ENCODE measurements around the gene B3GNT9. TPM values are rescaled to one million over a fixed set of nuclear protein-coding genes. Genes with fewer than 3 reads are reported as not detected.
A peak's percentile ranks its signal among the peaks of the same experiment; 100 is the strongest.

B3GNT9 gene
- total RNA-seq, 1 experiment from 2014 or later: 2.3 TPM

GRCh38 chr16:67114793-67115192 is 36.0 kb downstream of the B3GNT9 start:
- H3K27me3 ChIP-seq (ENCODE audit: low read length): no peaks in the 10 kb centered on the region
- ChIA-PET CTCF (no interaction called here), POLR2A (ENCODE audit: unreplicated experiment) (no interaction called here)
- no peak overlapping the region for H3K4me2 ChIP-seq (ENCODE audit: low read length)
- H3K4me1 ChIP-seq (ENCODE audit: insufficient read depth, low read length): peaks cover 40% of the 10 kb centered on the region
- no peaks in the 10 kb centered on the region for H3K36me3 ChIP-seq (ENCODE audit: low read depth, low read length)
- 0 out of 2 replicates have a peak, but pooled peaks cover 4% of the 10 kb centered on the region for H4K20me1 ChIP-seq (ENCODE audit: low read length)
- H3K9me2 ChIP-seq (replicated peaks; ENCODE audit: low read length): no peaks in the 10 kb centered on the region
- intact Hi-C loops (cut with micrococcal nuclease): no loop called here
- H3K27ac ChIP-seq (ENCODE audit: low read length): no peak overlapping the region
- peaks cover 82% of the 10 kb centered on the region for H3K79me2 ChIP-seq (ENCODE audit: low read length)
- H3F3A ChIP-seq (ENCODE audit: low read length, unreplicated experiment): no peaks in the 10 kb centered on the region
- TF ChIP-seq EZH2 (IDR thresholded peaks at IDR 0.05; ENCODE audit: low read length, unreplicated experiment) (no peak), EZH2phosphoT487 (IDR thresholded peaks at IDR 0.05; ENCODE audit: borderline replicate concordance, low read length) (no peak), CTCF (conservative IDR thresholded peaks at IDR 0.05; ENCODE audit: low read depth, low read length) (no peak)
- H3K9me3 ChIP-seq (ENCODE audit: low read length): no peaks in the 10 kb centered on the region
- no peak overlapping the region for H2AFZ ChIP-seq (ENCODE audit: low read length)
- BruUV-seq (replicated peaks): no TSS peak
- DNase-seq (no peak), ATAC-seq (no peak)
- no peak overlapping the region for H3K4me3 ChIP-seq (ENCODE audit: low read length)
- H3K9ac ChIP-seq (ENCODE audit: low read length): no peak overlapping the region

GRCh38 chr16:67112591-67113399 is 38.0 kb downstream of the B3GNT9 start:
- H3K27me3 ChIP-seq (ENCODE audit: low read length): no peaks in the 10 kb centered on the region
- POLR2A ChIA-PET (ENCODE audit: unreplicated experiment): no interaction called here
- H3K9me2 ChIP-seq (replicated peaks; ENCODE audit: low read length): no peaks in the 10 kb centered on the region
- intact Hi-C loops (cut with micrococcal nuclease): no loop called here
- H3K36me3 ChIP-seq (ENCODE audit: low read depth, low read length): no peaks in the 10 kb centered on the region
- H3K4me3 ChIP-seq (ENCODE audit: low read length): no peak overlapping the region
- ATAC-seq: no peak
- no TSS peak for BruUV-seq (replicated peaks)
- DNase-seq: peak; percentile 25
- peak overlapping the region; percentile 13; the same call in 1 of the 2 replicates for H3K4me2 ChIP-seq (ENCODE audit: low read length)
- TF ChIP-seq EZH2 (IDR thresholded peaks at IDR 0.05; ENCODE audit: low read length, unreplicated experiment) (no peak), EZH2phosphoT487 (IDR thresholded peaks at IDR 0.05; ENCODE audit: borderline replicate concordance, low read length) (no peak), CTCF (conservative IDR thresholded peaks at IDR 0.05; ENCODE audit: low read depth, low read length) (no peak)
- no peaks in the 10 kb centered on the region for H3K9me3 ChIP-seq (ENCODE audit: low read length)
- CTCF ChIA-PET: no interaction called here
- peaks cover 74% of the 10 kb centered on the region for H3K79me2 ChIP-seq (ENCODE audit: low read length)
- no peak overlapping the region for H3K9ac ChIP-seq (ENCODE audit: low read length)
- H3F3A ChIP-seq (ENCODE audit: low read length, unreplicated experiment): no peaks in the 10 kb centered on the region
- H3K27ac ChIP-seq (ENCODE audit: low read length): no peak overlapping the region
- H4K20me1 ChIP-seq (ENCODE audit: low read length): 0 out of 2 replicates have a peak, but pooled peaks cover 4% of the 10 kb centered on the region
- H3K4me1 ChIP-seq (ENCODE audit: insufficient read depth, low read length): peaks cover 42% of the 10 kb centered on the region
- no peak overlapping the region for H2AFZ ChIP-seq (ENCODE audit: low read length)

GRCh38 chr16:67111951-67112444 is 38.8 kb downstream of the B3GNT9 start:
- Histone ChIP-seq H3K4me1 (ENCODE audit: insufficient read depth, low read length) (peaks cover 42% of the 10 kb centered on the region), H3K79me2 (ENCODE audit: low read length) (peaks cover 69% of the 10 kb centered on the region), H3K27ac (ENCODE audit: low read length) (no peak overlapping the region), H3K27me3 (ENCODE audit: low read length) (no peaks in the 10 kb centered on the region), H3K9me3 (ENCODE audit: low read length) (no peaks in the 10 kb centered on the region), H3K4me2 (ENCODE audit: low read length) (0 out of 2 replicates have a peak overlapping the region, but pooled peaks have one; percentile 91), H3K36me3 (ENCODE audit: low read depth, low read length) (no peaks in the 10 kb centered on the region), H3F3A (ENCODE audit: low read length, unreplicated experiment) (no peaks in the 10 kb centered on the region), H3K4me3 (ENCODE audit: low read length) (no peak overlapping the region), H2AFZ (ENCODE audit: low read length) (no peak overlapping the region), H4K20me1 (ENCODE audit: low read length) (0 out of 2 replicates have a peak, but pooled peaks cover 4% of the 10 kb centered on the region), H3K9me2 (replicated peaks; ENCODE audit: low read length) (no peaks in the 10 kb centered on the region), H3K9ac (ENCODE audit: low read length) (no peak overlapping the region)
- intact Hi-C loops (cut with micrococcal nuclease): no loop called here
- BruUV-seq (replicated peaks): no TSS peak
- no peak for ATAC-seq
- ChIA-PET POLR2A (ENCODE audit: unreplicated experiment) (no interaction called here), CTCF (interaction anchor here (0.6 kb wide), 1 partner anchor 25 kb away, joined by 4 read pairs; no protein-coding TSS in a partner anchor)
- TF ChIP-seq EZH2 (IDR thresholded peaks at IDR 0.05; ENCODE audit: low read length, unreplicated experiment) (no peak), EZH2phosphoT487 (IDR thresholded peaks at IDR 0.05; ENCODE audit: borderline replicate concordance, low read length) (no peak), CTCF (conservative IDR thresholded peaks at IDR 0.05; ENCODE audit: low read depth, low read length) (no peak)
- DNase-seq: no peak
